HG02973 (cell line): ENCODE measurements around the gene WFDC1.

Experiments
- ATAC-seq: cut with Tn5 transposase; IDR thresholded peaks from one replicate; pipeline ENCODE4 v1.9.1; 2021; ENCODE audit warnings: moderate library complexity; ENCODE audit not compliant: unreplicated experiment

The WFDC1 gene

DNA sequence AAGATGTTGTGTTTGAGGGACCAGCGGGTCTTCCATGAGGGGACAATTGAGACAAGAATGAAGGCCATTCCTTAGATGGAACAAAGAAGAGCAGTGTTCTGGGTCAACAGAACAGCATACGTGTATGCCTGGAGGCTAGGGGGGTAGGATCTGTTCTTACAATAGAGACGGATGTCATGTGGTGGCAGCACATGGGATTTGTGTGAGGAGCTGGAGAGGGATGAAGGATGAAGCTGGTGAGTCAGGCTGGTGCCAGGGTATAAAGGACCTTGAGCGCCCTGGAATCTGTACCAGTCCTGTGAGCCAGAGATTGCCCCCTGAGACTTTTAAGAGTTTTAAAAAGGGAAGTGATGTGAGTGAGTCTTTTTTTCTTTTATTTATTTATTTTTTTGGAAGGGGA is 22.8 kb upstream of the WFDC1 start:
- ATAC-seq: no peak

DNA sequence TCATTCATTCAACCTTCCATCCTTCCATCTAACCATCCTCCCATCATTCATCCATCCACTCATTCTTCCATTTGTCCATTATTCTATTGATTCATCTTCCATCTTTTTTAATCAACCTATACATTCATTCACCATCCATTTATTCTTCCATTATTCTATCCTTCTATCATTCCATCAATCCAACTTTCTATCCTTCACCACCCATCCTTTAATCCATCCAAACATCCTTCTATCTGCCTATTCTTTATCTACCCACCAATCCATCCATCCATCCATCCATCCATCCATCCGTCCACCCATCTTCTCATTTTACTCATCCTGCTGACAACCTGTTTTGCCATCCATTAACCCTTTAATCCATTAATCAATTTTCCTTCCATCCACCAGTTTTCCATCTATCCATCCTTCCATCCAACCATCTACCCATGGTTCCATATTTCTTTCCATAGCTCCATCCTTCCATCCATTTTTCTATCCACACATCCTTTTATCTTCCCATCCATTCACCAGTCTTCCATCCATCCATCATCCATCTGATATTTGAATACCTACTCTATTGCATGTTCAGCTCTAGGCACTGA is 21.8 kb upstream of the WFDC1 start:
- ATAC-seq: no peak

DNA sequence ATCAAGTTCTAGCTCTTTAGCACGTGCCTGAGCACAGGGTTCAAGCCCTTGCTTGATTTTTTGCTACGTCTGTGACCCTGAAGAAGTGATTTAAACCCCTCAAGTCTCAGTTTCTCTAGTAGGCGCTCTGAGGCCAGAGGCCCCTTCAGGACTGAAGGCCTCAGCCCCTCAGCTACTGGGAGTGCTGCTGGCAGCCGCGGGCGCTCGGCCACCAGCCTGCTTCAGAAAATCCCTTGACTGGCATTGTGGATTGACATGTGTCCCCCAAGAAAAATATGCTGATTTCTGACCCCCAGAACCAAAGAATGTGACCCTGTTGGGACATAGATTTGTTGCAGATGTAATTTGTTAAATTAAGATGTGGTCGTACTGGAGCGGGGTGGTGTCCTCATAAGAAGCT is 20.2 kb upstream of the WFDC1 start:
- ATAC-seq: no peak

DNA sequence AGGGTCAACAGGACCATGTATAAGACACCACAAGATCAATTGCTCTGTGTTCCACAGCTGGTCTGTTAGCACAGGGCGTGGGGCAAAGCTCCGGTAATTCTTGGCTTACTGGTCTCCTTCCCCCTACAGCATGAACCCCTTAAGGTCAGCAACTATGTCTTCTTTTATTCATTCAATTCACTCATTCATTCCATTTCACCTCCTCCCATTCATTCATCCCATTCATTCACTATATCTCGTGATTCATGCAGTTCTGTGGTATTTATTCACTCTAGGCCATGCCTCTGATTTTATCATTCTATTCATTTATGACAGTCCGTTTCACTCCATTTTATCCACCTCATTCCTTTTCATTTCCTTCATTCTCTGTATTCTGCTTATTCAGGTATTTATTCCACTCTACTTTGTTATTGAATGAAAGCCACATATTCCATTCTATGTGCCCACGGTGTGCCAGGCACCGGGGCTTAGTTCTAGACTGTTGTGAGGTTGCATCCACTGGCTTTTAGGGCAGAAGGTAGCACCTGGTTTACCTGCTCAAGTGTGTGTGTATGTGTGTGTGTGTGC is 19.0 kb upstream of the WFDC1 start:
- ATAC-seq: no peak

DNA sequence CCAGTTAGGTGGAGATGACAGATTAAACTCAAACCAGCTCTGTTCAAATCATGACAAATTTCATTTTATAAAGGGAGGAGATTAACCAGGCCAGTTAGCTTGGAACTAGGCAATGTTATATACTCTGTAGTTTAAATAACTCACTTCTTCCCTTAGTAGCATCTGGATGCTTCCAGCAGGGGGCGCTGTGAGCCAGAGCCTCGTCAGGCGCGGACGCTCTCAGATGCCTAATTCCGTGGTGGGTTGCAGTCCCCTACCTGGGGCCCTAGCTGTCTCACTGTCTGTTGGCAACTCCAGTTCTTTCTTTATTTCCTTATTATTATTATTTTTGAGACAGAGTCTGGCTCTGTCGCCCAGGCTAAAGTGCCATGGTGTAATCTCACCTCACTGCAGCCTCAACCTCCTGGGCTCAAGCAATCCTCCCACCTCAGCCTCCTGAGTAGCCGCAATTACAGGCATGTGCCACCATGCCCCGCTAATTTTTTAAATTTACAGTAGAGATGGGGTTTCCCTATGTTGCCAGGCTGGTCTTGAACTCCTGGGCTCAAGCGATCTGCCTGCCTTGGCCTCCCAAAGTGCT is 17.3 kb upstream of the WFDC1 start:
- no peak for ATAC-seq

- ATAC-seq: no peak
These were observed 16.3 kb upstream of the WFDC1 start for GRCh38 chr16:84278333-84278732.

DNA sequence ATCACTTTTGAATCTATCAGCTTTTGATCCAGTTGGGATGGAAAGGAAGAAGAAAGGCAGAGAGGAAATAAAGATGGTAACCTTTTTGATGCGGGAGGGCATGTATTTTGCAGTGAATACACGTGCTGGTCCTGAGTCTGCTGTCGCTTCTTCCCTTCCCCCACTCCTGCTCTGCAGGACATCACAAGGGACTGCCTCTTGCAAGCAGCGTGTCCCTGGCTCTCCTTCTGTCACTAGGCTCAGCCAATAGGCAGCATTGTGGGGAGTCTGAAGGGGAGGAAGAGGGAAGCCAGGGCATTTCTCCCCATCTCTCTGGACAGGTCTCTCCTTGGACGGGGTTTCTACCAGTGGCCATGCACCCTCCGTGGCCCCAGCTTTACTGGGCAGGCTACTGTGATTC is 15.7 kb upstream of the WFDC1 start:
- no peak for ATAC-seq

GRCh38 chr16:84279881-84280280 is 14.8 kb upstream of the WFDC1 start:
- no peak for ATAC-seq

DNA sequence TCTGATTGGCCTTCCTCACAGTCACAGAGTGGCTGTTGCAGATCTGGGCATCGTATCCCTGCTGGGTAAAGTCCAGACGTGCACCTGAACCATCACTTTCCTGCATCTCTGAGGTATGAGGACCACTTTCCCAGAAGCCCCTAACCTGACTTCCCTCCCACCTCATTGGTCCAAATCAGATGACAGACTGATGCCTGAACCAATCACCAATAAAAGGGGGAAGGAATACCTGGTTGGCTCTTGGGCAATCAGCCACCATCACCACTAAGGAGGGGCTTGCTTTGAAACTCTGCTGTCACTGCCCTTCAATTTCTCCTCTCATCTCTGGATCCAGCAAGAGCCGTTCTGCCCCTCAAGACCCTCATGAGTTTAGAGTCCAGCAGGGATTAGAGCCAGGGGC is 13.6 kb upstream of the WFDC1 start:
- ATAC-seq: no peak

DNA sequence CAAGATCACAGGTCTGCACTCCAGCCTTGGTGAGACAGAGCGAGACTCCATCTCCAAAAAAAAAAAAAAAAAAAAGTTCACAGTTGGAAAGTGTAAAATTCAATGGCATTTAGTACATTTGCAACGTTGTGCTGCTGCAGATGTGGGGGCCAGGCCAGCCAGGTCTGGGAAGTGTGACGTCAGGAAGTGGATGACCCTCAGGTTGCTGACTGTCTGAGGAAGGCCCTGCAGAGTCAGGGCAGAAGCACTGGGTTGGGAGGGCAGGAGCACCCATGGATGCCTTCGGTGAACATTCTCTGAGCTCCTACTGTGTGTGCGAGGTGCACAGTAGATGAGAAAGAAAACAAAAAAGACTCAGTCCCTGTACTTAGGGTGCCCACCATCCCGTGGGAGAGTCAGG is 12.1 kb upstream of the WFDC1 start:
- ATAC-seq: no peak

DNA sequence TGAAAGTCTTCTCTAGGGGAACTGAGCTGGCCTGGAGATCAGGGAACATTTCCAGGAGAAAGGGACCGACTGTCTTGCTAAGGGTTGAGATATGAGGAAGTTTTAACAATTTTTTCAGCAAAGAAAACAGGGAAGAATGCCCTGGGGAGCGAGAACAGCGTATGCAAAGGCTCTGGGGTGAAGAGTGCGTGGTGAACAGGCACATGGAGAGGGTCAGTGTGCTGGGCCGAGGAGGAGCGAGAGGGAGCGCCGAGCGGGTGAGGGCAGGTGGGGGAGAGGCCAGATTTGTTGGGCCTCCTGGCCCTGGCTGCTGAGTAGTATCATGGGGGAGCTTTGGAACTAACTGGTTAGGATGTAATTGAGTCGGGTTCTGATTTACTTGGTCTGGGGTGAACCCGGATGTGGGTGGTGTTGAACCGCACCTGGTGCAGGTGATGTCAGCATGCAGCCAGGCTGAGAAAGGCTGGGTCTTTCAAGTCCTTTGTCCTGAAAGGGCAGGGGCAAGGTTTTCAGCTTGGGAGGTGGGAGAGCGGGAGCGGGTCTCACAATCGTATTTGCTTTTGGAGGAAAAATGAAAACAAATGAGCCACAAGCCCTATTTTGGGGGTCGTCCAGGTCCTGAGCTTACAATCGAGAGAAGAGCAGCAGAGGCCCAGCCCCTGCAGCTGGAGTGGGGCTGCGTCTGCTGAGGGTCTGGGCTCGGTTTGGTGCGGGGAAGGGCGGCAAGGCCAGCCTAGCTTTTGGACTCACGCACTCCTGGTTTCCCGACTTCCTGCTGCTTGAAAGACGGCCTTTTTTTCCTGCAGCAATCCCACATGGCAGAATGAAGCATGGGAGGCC is 11.1 kb upstream of the WFDC1 start:
- ATAC-seq: no peak

GRCh38 chr16:84284154-84284722 is 10.4 kb upstream of the WFDC1 start:
- ATAC-seq: no peak

GRCh38 chr16:84286578-84287240 is 8.0 kb upstream of the WFDC1 start:
- ATAC-seq: no peak

DNA sequence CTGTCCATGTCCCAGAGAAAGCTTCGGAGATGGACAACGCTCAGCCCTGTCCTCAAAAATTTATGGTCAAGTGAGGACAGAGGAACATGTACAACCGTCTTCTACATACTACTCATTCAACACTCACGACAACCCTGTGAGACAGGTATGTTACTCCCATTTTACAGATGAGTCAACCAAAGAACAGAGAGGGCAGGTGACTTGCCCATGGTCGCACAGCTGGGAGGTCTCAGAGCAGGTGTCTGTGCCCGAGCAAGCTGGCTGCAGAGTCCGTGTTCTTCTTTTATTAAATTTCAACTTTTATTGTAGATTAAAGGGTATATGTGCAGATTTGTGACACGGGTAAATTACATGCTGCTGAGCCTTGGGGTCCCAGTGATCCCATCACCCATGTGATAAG is 5.8 kb upstream of the WFDC1 start:
- no peak for ATAC-seq

- ATAC-seq: no peak
These were observed 3.5 kb upstream of the WFDC1 start for GRCh38 chr16:84291226-84291625.

DNA sequence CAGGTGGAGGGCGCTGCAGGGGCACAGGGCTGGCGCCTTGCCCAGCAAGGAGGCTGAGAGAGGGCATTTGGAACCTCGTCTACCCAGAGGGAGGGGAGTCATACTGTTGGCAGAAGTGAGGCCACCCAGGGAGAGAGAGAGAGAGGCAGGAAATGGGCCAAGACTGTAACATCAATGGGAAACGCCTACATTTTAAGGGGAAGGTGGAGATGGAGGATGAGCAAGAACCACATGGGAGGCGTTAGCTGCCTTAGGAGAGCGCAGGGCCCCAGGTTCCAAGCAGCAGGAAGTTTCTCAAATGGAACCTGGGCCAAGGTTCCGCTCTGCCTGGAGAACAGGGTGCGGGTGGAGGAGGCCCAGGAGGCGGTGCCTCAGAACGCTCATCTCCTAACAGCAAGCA is 2.7 kb upstream of the WFDC1 start:
- no peak for ATAC-seq

DNA sequence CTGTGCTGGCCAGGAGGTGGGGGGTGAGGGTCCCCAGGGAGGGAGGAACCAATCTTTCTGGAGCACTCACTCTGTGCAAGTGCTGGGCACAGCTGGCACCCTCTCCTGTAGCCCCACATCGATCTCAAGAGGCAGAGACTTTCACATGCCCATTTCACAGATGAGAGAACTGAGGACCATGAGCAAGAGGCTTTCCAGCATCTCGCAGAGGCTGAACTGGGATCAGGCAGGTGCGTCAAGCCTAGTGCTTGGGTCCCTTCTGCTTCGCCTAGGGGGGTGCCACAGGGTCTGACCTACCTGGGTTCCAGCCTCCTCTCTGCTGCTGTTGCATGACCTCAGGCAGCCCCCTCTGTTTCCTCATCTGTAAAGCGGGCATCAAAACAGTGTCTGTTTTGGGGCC is 1.3 kb upstream of the WFDC1 start:
- ATAC-seq: no peak

- no peak for ATAC-seq
These were observed 561 bp upstream of the WFDC1 start for GRCh38 chr16:84294117-84294516.

DNA sequence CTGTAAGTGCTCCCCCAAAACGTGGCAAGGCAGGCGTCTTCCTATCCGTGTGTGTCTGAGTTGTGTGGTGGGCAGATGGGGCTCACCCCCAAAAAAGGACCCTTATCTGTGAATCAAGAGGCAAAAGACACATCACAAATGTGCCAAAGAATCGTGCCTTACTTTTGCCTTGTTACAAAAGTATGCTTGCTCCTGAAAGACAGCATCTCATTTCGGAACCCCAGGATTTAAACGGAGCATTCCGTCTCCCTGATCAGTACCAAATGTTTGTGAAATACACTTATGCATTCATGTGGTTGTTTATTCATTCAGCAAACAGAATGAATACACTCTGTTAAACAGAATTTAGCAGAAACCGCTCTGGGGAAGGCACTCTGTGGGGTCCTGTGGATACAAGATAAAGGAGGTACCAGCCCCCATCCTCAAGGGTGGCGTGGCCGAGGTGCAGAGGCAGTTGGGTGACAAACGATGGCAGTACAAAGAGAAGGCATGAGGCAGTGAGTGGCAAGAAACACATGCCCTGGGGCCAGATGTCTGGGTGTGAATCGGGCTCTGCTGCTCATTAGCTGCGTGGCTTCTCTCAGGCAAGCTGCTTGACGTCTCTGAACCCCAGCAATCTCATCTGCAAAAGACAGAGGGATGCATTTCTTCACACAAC is 654 bp downstream of the WFDC1 start:
- no peak for ATAC-seq

DNA sequence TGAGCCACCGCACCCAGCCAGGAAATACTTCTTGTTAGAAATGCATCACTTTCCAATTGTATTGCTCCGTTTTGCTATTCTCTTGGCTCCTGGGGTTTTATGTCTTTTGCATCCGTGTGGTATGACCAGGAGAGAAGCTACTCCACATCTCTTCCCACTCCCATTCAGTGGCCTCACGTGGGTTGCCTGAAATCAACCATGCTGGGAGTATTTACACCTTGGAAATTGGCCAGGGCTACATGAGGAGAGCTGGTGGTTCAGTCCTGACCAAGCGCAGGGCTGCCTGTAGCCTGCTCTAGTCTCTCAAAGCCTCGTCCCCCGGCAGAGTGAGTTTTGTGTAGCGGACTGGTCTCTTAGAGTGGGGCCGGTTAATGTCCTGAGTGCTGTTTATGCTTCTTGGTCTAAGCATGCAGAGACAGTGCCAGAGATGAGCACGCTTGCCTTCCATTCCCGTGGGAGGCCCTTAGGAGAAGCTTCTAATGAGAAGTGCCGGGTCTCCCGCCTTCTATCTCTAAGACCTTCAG is 3.8 kb downstream of the WFDC1 start:
- no peak for ATAC-seq
